ENCODE data around the gene IL9.

IL9 gene

GRCh38 chr5:135895474-135896006 is at the start of gene IL9:
IL9 (minus strand) TSS chr5:135895841; CDS start chr5:135895816, 25 bp downstream.
- no peak for DNase-seq

GRCh38 chr5:135944967-135945560 is 49.4 kb upstream of the IL9 start:
- no peak for DNase-seq

- DNase-seq = no peak
These were observed 48.9 kb upstream of the IL9 start for GRCh38 chr5:135944564-135944963.

- DNase-seq = no peak
These were observed 46.6 kb upstream of the IL9 start for GRCh38 chr5:135942202-135942771.

GRCh38 chr5:135941711-135942110 is 46.1 kb upstream of the IL9 start:
- DNase-seq = no peak

GRCh38 chr5:135937245-135937911 is 41.7 kb upstream of the IL9 start:
- DNase-seq = no peak

GRCh38 chr5:135934939-135935338 is 39.3 kb upstream of the IL9 start:
- no peak for DNase-seq

- DNase-seq = no peak
These were observed 35.3 kb upstream of the IL9 start for GRCh38 chr5:135930949-135931295.

- DNase-seq = no peak
These were observed 34.6 kb upstream of the IL9 start for GRCh38 chr5:135930029-135930948.

- no peak for DNase-seq
These were observed 25.7 kb upstream of the IL9 start for GRCh38 chr5:135921388-135921787.

- no peak for DNase-seq
These were observed 24.6 kb upstream of the IL9 start for GRCh38 chr5:135920199-135920598.

- DNase-seq = no peak
These were observed 21.1 kb upstream of the IL9 start for GRCh38 chr5:135916638-135917263.

- no peak for DNase-seq
These were observed 19.9 kb upstream of the IL9 start for GRCh38 chr5:135915466-135916001.

- no peak for DNase-seq
These were observed 18.3 kb upstream of the IL9 start for GRCh38 chr5:135913713-135914626.

GRCh38 chr5:135905144-135905543 is 9.5 kb upstream of the IL9 start:
- no peak for DNase-seq

GRCh38 chr5:135901633-135902032 is 6.0 kb upstream of the IL9 start:
- DNase-seq = no peak

- DNase-seq = no peak
These were observed 4.6 kb upstream of the IL9 start for GRCh38 chr5:135900276-135900675.

GRCh38 chr5:135898651-135899050 is 3.0 kb upstream of the IL9 start:
- DNase-seq = no peak

GRCh38 chr5:135894789-135895188 is 852 bp downstream of the IL9 start:
- no peak for DNase-seq

GRCh38 chr5:135894276-135894675 is 1.4 kb downstream of the IL9 start:
- DNase-seq = no peak

GRCh38 chr5:135891791-135892190 is 3.9 kb downstream of the IL9 start:
- DNase-seq = no peak

Measured in NCI-H1417 treated with DMSO at 0.1 percent for 48 hours (cell line).